PFSK-1 (cell line): Measurements from ENCODE around the gene CYTIP. TPM values are rescaled to one million over a fixed set of nuclear protein-coding genes. Genes with fewer than 3 reads are reported as not detected.

Source experiments
- FOXP2 ChIP-seq: optimal IDR thresholded peaks from 2 replicates; pipeline ENCODE3; 2011; ENCODE audit warnings: borderline replicate concordance, control low read depth, inconsistent platforms; ENCODE audit not compliant: insufficient read depth; ENCODE audit errors: extremely low read length, extremely low read depth
- POLR2AphosphoS5 ChIP-seq: IDR thresholded peaks from 2 replicates; pipeline ENCODE4 v1.6.1; 2012; ENCODE audit warnings: low read depth, mild to moderate bottlenecking, control low read depth, low read length, moderate library complexity
- SIN3A ChIP-seq: IDR thresholded peaks from 2 replicates; pipeline ENCODE4 v1.6.1; 2012; ENCODE audit warnings: mild to moderate bottlenecking, low read length, moderate library complexity, borderline replicate concordance; ENCODE audit not compliant: insufficient read depth
- TAF1 ChIP-seq: IDR thresholded peaks from 2 replicates; pipeline ENCODE4 v1.6.1; 2012; ENCODE audit warnings: low read length, control low read depth, borderline replicate concordance; ENCODE audit not compliant: insufficient read depth
- polyA plus RNA-seq: library from polyadenylated mRNA; unstranded; fragments of >200 nt; gene quantifications from one replicate; pipeline ENCODE4 v1.2.1, GENCODE V29; 2012; ENCODE audit warnings: low read depth, missing spikeins; ENCODE audit not compliant: insufficient read length
- TF ChIP-seq, protein P1 (sequence below), 2 experiments: IDR thresholded peaks; 2 replicates each; pipeline versions ENCODE4 v1.6.1 to v1.8.0; 2011 to 2012; ENCODE audit warnings: low read depth in 2 of 2, low read length in 2 of 2, control low read depth in 1 of 2, inconsistent platforms in 1 of 2, mild to moderate bottlenecking in 1 of 2, moderate library complexity in 1 of 2; ENCODE audit not compliant: insufficient read depth in 1 of 2

Gene CYTIP
- 37.6 TPM for polyA plus RNA-seq

DNA sequence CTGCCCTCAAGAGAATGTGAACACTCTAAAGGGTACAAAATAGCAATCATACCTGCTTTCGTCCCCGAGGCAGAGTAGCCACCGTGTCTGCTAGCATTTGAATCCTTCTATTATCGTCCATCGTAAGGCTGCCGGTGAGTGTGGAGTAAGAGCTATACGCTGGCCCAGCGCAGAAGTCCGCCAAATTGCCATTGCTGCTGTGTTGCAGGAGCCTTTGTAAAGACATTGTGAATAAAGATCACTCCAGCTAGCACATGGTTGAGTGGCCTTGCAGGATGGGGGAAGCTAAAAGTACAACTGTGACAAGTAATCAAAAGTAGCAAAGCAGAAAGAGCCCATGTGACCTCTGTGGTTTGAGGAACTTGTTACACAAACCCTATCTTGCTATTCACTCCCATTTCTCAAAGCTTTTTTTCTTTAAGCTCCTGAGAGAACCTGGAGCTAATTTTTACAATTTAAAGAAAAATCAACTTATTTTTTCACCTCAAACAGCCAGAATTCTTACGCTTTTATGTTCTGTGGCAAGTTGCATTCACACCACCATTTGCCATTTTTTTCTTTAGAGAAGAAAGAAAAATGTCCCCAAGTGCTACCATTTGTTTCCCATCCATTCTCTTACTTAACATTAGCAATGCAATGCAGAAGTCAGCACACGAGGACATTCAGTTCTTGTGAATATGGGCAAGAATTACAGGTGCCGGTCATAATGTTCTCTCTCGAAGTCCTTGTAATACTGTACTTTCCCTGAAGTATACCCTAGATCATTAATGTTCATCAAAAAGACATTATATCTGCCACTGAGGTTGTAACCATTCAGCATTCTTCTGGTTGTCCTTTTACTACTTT lies at the start of gene CYTIP:
Gene CYTIP, minus strand, starts transcription at position 295 of the 846 bp plus-strand sequence. Its CDS starts 69 bp downstream, at position 226.
- TF ChIP-seq SIN3A: no peak
- TF ChIP-seq POLR2AphosphoS5: no peak
- TF ChIP-seq, protein P1, sequence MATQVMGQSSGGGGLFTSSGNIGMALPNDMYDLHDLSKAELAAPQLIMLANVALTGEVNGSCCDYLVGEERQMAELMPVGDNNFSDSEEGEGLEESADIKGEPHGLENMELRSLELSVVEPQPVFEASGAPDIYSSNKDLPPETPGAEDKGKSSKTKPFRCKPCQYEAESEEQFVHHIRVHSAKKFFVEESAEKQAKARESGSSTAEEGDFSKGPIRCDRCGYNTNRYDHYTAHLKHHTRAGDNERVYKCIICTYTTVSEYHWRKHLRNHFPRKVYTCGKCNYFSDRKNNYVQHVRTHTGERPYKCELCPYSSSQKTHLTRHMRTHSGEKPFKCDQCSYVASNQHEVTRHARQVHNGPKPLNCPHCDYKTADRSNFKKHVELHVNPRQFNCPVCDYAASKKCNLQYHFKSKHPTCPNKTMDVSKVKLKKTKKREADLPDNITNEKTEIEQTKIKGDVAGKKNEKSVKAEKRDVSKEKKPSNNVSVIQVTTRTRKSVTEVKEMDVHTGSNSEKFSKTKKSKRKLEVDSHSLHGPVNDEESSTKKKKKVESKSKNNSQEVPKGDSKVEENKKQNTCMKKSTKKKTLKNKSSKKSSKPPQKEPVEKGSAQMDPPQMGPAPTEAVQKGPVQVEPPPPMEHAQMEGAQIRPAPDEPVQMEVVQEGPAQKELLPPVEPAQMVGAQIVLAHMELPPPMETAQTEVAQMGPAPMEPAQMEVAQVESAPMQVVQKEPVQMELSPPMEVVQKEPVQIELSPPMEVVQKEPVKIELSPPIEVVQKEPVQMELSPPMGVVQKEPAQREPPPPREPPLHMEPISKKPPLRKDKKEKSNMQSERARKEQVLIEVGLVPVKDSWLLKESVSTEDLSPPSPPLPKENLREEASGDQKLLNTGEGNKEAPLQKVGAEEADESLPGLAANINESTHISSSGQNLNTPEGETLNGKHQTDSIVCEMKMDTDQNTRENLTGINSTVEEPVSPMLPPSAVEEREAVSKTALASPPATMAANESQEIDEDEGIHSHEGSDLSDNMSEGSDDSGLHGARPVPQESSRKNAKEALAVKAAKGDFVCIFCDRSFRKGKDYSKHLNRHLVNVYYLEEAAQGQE (IDR thresholded peaks at IDR 0.05; ENCODE audit: insufficient read depth in 1 of 2, low read depth in 2 of 2, low read length in 2 of 2): no peak
- TF ChIP-seq TAF1: no peak
- TF ChIP-seq FOXP2: no peak

DNA sequence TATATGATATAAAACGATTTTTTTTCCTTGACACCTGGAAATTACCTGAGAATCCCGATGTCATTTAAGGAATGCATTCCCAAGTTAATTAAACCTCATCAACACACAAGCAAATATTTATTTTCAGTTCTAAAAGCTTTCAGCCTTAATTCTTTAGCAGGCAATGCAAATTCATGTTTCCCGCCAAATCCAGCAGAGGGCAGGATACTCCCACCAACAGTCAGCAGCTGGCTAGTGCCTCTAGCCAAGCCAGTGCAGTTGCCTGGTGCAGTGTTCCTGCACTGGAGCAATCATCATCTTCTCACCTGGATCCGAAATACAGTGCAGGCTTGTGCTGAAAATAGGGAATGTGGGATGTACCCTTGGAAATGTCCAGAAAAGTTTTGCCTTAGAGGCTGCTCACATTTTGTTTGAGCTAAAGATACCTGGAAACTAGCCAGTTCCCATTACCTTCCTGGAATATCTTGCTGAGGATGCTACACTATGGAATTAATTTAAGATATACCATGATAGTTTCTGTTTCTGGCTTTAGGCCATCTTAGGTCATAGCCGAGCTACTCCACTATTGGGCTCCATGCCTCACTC lies 48.4 kb upstream of the CYTIP start:
- TF ChIP-seq, protein P1 (IDR thresholded peaks at IDR 0.05; ENCODE audit: insufficient read depth in 1 of 2, low read depth in 2 of 2, low read length in 2 of 2): peak in 1 of 2 experiments; percentile 45; a peak in 1 of 4 replicates
- TF ChIP-seq TAF1: no peak

DNA sequence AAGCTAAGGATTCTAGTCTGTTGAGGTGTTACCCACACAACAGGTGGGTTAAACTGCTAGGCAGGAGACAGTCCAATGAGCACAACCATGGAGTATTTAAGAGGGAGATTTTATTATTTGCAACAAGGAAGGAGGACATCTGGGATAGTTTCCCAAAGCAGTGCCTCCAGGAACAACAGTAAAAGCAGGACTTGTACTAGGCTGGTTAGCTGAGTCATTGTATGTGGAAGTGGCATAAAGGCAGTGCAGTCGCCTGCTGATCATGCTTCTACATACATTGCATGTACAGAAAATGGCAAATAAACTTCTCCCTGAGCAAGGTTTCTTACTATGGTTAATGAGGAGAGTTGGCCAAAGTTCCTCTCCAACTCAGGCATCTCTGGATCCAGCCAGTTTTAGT lies 46.1 kb upstream of the CYTIP start:
- TF ChIP-seq, protein P1 (IDR thresholded peaks at IDR 0.05; ENCODE audit: insufficient read depth in 1 of 2, low read depth in 2 of 2, low read length in 2 of 2): no peak
- TF ChIP-seq POLR2AphosphoS5 (no peak), FOXP2 (no peak), TAF1 (no peak), SIN3A (no peak)

DNA sequence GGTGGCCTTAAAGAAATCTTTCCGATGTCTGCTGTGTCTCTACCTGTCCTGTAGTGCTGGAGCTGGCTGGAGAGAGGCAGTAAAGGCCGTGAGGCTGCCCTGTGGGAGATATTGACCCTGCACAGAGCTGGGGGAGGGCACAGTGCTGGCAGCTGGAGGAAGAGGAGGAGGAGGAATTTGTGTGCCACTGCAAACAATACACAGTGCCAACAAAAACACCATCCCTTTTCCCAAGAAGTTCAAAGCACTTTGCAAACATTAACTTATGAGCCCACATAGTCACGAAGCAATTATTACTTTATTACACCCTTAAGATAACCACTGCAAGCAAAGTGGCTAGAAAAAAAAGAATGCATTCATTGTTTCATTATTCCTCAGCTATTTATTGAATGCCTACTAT lies 45.0 kb upstream of the CYTIP start:
- TF ChIP-seq SIN3A (no peak), POLR2AphosphoS5 (no peak), FOXP2 (no peak), TAF1 (no peak)
- TF ChIP-seq, protein P1 (IDR thresholded peaks at IDR 0.05; ENCODE audit: insufficient read depth in 1 of 2, low read depth in 2 of 2, low read length in 2 of 2): no peak
